Memory B cell (primary cell): Measurements from ENCODE around the gene SASH1.

Source experiments
- ATAC-seq: fragments of 150-1000 bp; cut with Tn5 transposase; 2 replicates; pipeline ENCODE4 v1.10.0; 2021; ENCODE audit warnings: low read depth, mild to moderate bottlenecking, moderate library complexity
- DNase-seq, 2 donors: peaks; one replicate each; pipeline ENCODE4 v3.0.0; 2022; ENCODE audit warnings: low spot score in 2 of 2
- H3K27ac Mint-ChIP-seq: one replicate; pipeline ENCODE4 v1.8.0; 2022; ENCODE audit warnings: mild to moderate bottlenecking, moderate library complexity, mixed read lengths
- H3K27me3 Mint-ChIP-seq: one replicate; pipeline ENCODE4 v1.8.0; 2022; ENCODE audit warnings: mixed read lengths
- H3K36me3 Mint-ChIP-seq: one replicate; pipeline ENCODE4 v1.8.0; 2022; ENCODE audit warnings: mild to moderate bottlenecking, mixed read lengths
- H3K4me1 Mint-ChIP-seq: one replicate; pipeline ENCODE4 v1.8.0; 2022; ENCODE audit warnings: mixed read lengths
- H3K4me3 Mint-ChIP-seq: one replicate; pipeline ENCODE4 v1.8.0; 2022; ENCODE audit warnings: mild to moderate bottlenecking, moderate library complexity, mixed read lengths
- H3K9me3 Mint-ChIP-seq: one replicate; pipeline ENCODE4 v1.8.0; 2022; ENCODE audit warnings: mixed read lengths

Gene SASH1

GRCh38 chr6:148432462-148433195 is 90.0 kb downstream of the SASH1 start:
- DNase-seq, result no peak
- H3K4me3 Mint-ChIP-seq, result no peak overlapping the region
- ATAC-seq, result no peak
- no peaks in the 10 kb centered on the region for H3K4me1 Mint-ChIP-seq
- no peaks in the 10 kb centered on the region for H3K9me3 Mint-ChIP-seq
- H3K36me3 Mint-ChIP-seq, result no peaks in the 10 kb centered on the region
- peaks cover 5% of the 10 kb centered on the region for H3K27me3 Mint-ChIP-seq
- no peak overlapping the region for H3K27ac Mint-ChIP-seq

GRCh38 chr6:148435386-148435785 is 92.7 kb downstream of the SASH1 start:
- no peak overlapping the region for H3K27ac Mint-ChIP-seq
- peaks cover 13% of the 10 kb centered on the region for H3K27me3 Mint-ChIP-seq
- H3K4me1 Mint-ChIP-seq, result no peaks in the 10 kb centered on the region
- no peak for ATAC-seq
- no peaks in the 10 kb centered on the region for H3K9me3 Mint-ChIP-seq
- H3K4me3 Mint-ChIP-seq, result no peak overlapping the region
- no peak for DNase-seq
- H3K36me3 Mint-ChIP-seq, result no peaks in the 10 kb centered on the region

- no peaks in the 10 kb centered on the region for H3K9me3 Mint-ChIP-seq
- no peaks in the 10 kb centered on the region for H3K4me1 Mint-ChIP-seq
- H3K27me3 Mint-ChIP-seq, result peaks cover 13% of the 10 kb centered on the region
- H3K27ac Mint-ChIP-seq, result no peak overlapping the region
- ATAC-seq, result no peak
- DNase-seq, result no peak
- H3K36me3 Mint-ChIP-seq, result no peaks in the 10 kb centered on the region
- H3K4me3 Mint-ChIP-seq, result no peak overlapping the region
These were observed 93.8 kb downstream of the SASH1 start for GRCh38 chr6:148436466-148436865.

GRCh38 chr6:148438632-148439031 is 96.0 kb downstream of the SASH1 start:
- Mint-ChIP-seq H3K4me1 (peaks cover 3% of the 10 kb centered on the region), H3K4me3 (no peak overlapping the region), H3K27me3 (peaks cover 13% of the 10 kb centered on the region), H3K27ac (no peak overlapping the region), H3K36me3 (no peaks in the 10 kb centered on the region), H3K9me3 (no peaks in the 10 kb centered on the region)
- no peak for DNase-seq
- no peak for ATAC-seq

GRCh38 chr6:148440016-148440415 is 97.4 kb downstream of the SASH1 start:
- ATAC-seq (no peak), DNase-seq (no peak)
- peaks cover 3% of the 10 kb centered on the region for H3K4me1 Mint-ChIP-seq
- H3K27ac Mint-ChIP-seq, result no peak overlapping the region
- no peaks in the 10 kb centered on the region for H3K9me3 Mint-ChIP-seq
- H3K4me3 Mint-ChIP-seq, result no peak overlapping the region
- H3K27me3 Mint-ChIP-seq, result peaks cover 11% of the 10 kb centered on the region
- no peaks in the 10 kb centered on the region for H3K36me3 Mint-ChIP-seq

GRCh38 chr6:148440877-148441453 is 98.3 kb downstream of the SASH1 start:
- ATAC-seq (no peak), DNase-seq (no peak)
- no peak overlapping the region for H3K4me3 Mint-ChIP-seq
- peaks cover 3% of the 10 kb centered on the region for H3K4me1 Mint-ChIP-seq
- peaks cover 11% of the 10 kb centered on the region for H3K27me3 Mint-ChIP-seq
- no peaks in the 10 kb centered on the region for H3K36me3 Mint-ChIP-seq
- H3K27ac Mint-ChIP-seq, result no peak overlapping the region
- H3K9me3 Mint-ChIP-seq, result no peaks in the 10 kb centered on the region

- ATAC-seq (no peak), DNase-seq (no peak)
- H3K4me1 Mint-ChIP-seq, result peaks cover 3% of the 10 kb centered on the region
- H3K9me3 Mint-ChIP-seq, result no peaks in the 10 kb centered on the region
- H3K27me3 Mint-ChIP-seq, result peaks cover 11% of the 10 kb centered on the region
- no peak overlapping the region for H3K4me3 Mint-ChIP-seq
- H3K36me3 Mint-ChIP-seq, result no peaks in the 10 kb centered on the region
- H3K27ac Mint-ChIP-seq, result no peak overlapping the region
These were observed 98.8 kb downstream of the SASH1 start for GRCh38 chr6:148441454-148441911.

- H3K9me3 Mint-ChIP-seq, result no peaks in the 10 kb centered on the region
- no peak overlapping the region for H3K27ac Mint-ChIP-seq
- DNase-seq (no peak), ATAC-seq (no peak)
- H3K4me1 Mint-ChIP-seq, result peaks cover 9% of the 10 kb centered on the region
- H3K27me3 Mint-ChIP-seq, result peaks cover 18% of the 10 kb centered on the region
- H3K4me3 Mint-ChIP-seq, result no peak overlapping the region
- H3K36me3 Mint-ChIP-seq, result no peaks in the 10 kb centered on the region
These were observed 101.3 kb downstream of the SASH1 start for GRCh38 chr6:148443798-148444560.

- ATAC-seq, result no peak
- no peak for DNase-seq
- no peak overlapping the region for H3K4me3 Mint-ChIP-seq
- no peaks in the 10 kb centered on the region for H3K9me3 Mint-ChIP-seq
- H3K27ac Mint-ChIP-seq, result no peak overlapping the region
- peaks cover 15% of the 10 kb centered on the region for H3K27me3 Mint-ChIP-seq
- no peaks in the 10 kb centered on the region for H3K36me3 Mint-ChIP-seq
- peaks cover 9% of the 10 kb centered on the region for H3K4me1 Mint-ChIP-seq
These were observed 102.5 kb downstream of the SASH1 start for GRCh38 chr6:148445116-148445515.

GRCh38 chr6:148445620-148446019 is 103.0 kb downstream of the SASH1 start:
- ATAC-seq (no peak), DNase-seq (no peak)
- peaks cover 9% of the 10 kb centered on the region for H3K4me1 Mint-ChIP-seq
- H3K27ac Mint-ChIP-seq, result no peak overlapping the region
- H3K27me3 Mint-ChIP-seq, result peaks cover 15% of the 10 kb centered on the region
- no peak overlapping the region for H3K4me3 Mint-ChIP-seq
- H3K9me3 Mint-ChIP-seq, result no peaks in the 10 kb centered on the region
- H3K36me3 Mint-ChIP-seq, result no peaks in the 10 kb centered on the region

GRCh38 chr6:148446681-148447080 is 104.0 kb downstream of the SASH1 start:
- no peaks in the 10 kb centered on the region for H3K36me3 Mint-ChIP-seq
- no peak for DNase-seq
- peaks cover 17% of the 10 kb centered on the region for H3K27me3 Mint-ChIP-seq
- no peak overlapping the region for H3K4me3 Mint-ChIP-seq
- ATAC-seq, result no peak
- no peaks in the 10 kb centered on the region for H3K9me3 Mint-ChIP-seq
- H3K27ac Mint-ChIP-seq, result no peak overlapping the region
- peaks cover 8% of the 10 kb centered on the region for H3K4me1 Mint-ChIP-seq

GRCh38 chr6:148447521-148448230 is 105.0 kb downstream of the SASH1 start:
- Mint-ChIP-seq H3K4me3 (no peak overlapping the region), H3K36me3 (no peaks in the 10 kb centered on the region), H3K9me3 (no peaks in the 10 kb centered on the region), H3K27me3 (peaks cover 17% of the 10 kb centered on the region), H3K27ac (no peak overlapping the region), H3K4me1 (peaks cover 6% of the 10 kb centered on the region)
- ATAC-seq (no peak), DNase-seq (no peak)

- Mint-ChIP-seq H3K27me3 (peaks cover 17% of the 10 kb centered on the region), H3K4me3 (no peak overlapping the region), H3K9me3 (no peaks in the 10 kb centered on the region), H3K36me3 (no peaks in the 10 kb centered on the region), H3K4me1 (peaks cover 6% of the 10 kb centered on the region), H3K27ac (no peak overlapping the region)
- DNase-seq, result no peak
- ATAC-seq, result no peak
These were observed 105.9 kb downstream of the SASH1 start for GRCh38 chr6:148448369-148449012.
